Neural progenitor cell (in vitro differentiated cells): ENCODE measurements around the gene SKA2.

Experiments used
- EZH2 ChIP-seq: fragments of 200-600 bp; sonication (generic); IDR thresholded peaks from 2 replicates; pipeline ENCODE4 v1.6.1; 2017; ENCODE audit warnings: antibody characterized with exemption, mild to moderate bottlenecking, moderate library complexity
- EZH2phosphoT487 ChIP-seq: fragments of 200-600 bp; sonication (generic); IDR thresholded peaks from 2 replicates; pipeline ENCODE4 v1.6.1; 2017; ENCODE audit warnings: antibody characterized with exemption
- TF ChIP-seq, protein P1 (sequence below): fragments of 200-600 bp; sonication (generic); IDR thresholded peaks from 2 replicates; pipeline ENCODE4 v1.5.1; 2017; ENCODE audit warnings: antibody characterized with exemption, mild to moderate bottlenecking

DNA sequence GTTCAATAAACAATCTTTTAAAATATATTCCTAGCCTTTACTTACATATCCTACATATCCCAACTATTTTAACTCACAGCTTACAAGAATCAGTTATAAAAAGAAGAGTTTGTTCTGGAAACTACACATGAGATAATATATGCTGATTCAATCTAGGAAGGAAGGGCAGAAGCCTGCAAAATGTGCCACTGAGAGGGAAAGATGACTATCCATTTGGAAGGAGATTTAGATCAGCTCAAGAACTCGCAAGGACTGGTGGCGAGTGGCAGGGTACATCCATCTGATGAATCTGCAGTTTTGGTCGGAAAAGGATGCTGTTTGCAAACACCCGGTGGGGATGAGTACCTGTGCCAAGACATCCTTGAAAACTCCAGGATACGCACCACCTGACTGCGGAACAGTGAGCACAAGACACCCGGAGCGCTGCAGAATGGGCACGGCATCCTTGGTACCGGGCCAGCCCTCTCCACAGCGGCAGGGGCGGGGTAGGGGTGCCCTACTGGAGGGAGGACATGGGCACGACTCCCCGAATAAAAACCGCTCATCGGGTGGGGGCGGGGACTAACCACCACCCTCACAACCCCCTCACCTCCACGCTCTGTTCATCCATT is 49.0 kb downstream of the SKA2 start:
- TF ChIP-seq, protein P1, sequence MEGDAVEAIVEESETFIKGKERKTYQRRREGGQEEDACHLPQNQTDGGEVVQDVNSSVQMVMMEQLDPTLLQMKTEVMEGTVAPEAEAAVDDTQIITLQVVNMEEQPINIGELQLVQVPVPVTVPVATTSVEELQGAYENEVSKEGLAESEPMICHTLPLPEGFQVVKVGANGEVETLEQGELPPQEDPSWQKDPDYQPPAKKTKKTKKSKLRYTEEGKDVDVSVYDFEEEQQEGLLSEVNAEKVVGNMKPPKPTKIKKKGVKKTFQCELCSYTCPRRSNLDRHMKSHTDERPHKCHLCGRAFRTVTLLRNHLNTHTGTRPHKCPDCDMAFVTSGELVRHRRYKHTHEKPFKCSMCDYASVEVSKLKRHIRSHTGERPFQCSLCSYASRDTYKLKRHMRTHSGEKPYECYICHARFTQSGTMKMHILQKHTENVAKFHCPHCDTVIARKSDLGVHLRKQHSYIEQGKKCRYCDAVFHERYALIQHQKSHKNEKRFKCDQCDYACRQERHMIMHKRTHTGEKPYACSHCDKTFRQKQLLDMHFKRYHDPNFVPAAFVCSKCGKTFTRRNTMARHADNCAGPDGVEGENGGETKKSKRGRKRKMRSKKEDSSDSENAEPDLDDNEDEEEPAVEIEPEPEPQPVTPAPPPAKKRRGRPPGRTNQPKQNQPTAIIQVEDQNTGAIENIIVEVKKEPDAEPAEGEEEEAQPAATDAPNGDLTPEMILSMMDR: no peak
- TF ChIP-seq EZH2 (peak; percentile 31), EZH2phosphoT487 (no peak)
